Upper lobe of left lung (tissue), 6 donors: ENCODE measurements around the gene SCNN1B. TPM values are rescaled to one million over a fixed set of nuclear protein-coding genes. Genes with fewer than 3 reads are reported as not detected.

ENCODE experiments used
- ATAC-seq, 2 donors: fragments of 200-7000 bp; cut with Tn5 transposase; one replicate each; pipeline ENCODE4 v1.9.1; 2022; ENCODE audit warnings: mild to moderate bottlenecking in 2 of 2, moderate library complexity in 2 of 2; ENCODE audit not compliant: low FRiP score in 2 of 2
- DNase-seq, 2 donors: peaks; one replicate each; pipeline ENCODE4 v3.0.0-alpha.2; 2019 to 2020
- H3K27ac ChIP-seq, 4 donors: fragments of 200-600 bp; sonication (generic); one replicate each; pipeline ENCODE4 v1.5.1; 2016 to 2019
- H3K27me3 ChIP-seq, 4 donors: fragments of 200-600 bp; sonication (generic); one replicate each; pipeline ENCODE4 v1.5.1; 2017 to 2019
- H3K36me3 ChIP-seq, 4 donors: fragments of 200-600 bp; sonication (generic); one replicate each; pipeline ENCODE4 v1.5.1; 2016 to 2019
- H3K4me1 ChIP-seq, 4 donors: fragments of 200-600 bp; sonication (generic); one replicate each; pipeline ENCODE4 v1.5.1; 2018 to 2019
- H3K4me3 ChIP-seq, 4 donors: fragments of 200-600 bp; sonication (generic); one replicate each; pipeline ENCODE4 v1.5.1; 2017 to 2019; ENCODE audit warnings: mild to moderate bottlenecking in 2 of 4, moderate library complexity in 1 of 4
- H3K9me3 ChIP-seq, 4 donors: fragments of 200-600 bp; sonication (generic); one replicate each; pipeline ENCODE4 v1.5.1; 2018 to 2019
- EP300 ChIP-seq, 4 donors: sonication (generic); formaldehyde crosslinking; IDR thresholded peaks; one replicate each; pipeline ENCODE4 v1.5.1; 2017; ENCODE audit warnings: antibody characterized with exemption in 4 of 4, control low read depth in 2 of 4
- POLR2A ChIP-seq, 4 donors: fragments of 450-650 bp; IDR thresholded peaks; one replicate each; pipeline ENCODE4 v1.5.1; 2016 to 2017; ENCODE audit warnings: antibody characterized with exemption in 4 of 4, mild to moderate bottlenecking in 2 of 4
- POLR2AphosphoS5 ChIP-seq, 2 donors: sonication (generic); formaldehyde crosslinking; IDR thresholded peaks; one replicate each; pipeline ENCODE4 v1.5.1; 2017; ENCODE audit warnings: antibody characterized with exemption in 2 of 2
- WGBS, 2 donors: methylation state at CpG; one replicate each; pipeline ENCODE4 v1.1.5; 2017 to 2018; 5-methylcytosine and 5-hydroxymethylcytosine counted together
- total RNA-seq, 6 donors: library from RNA; depleted of rRNA in 4 of 6; stranded (reverse); fragments of >200 nt in 4 of 6; gene quantifications; one replicate each; pipeline versions ENCODE4 v1.1.0 to v1.2.1, GENCODE V29; 2016 to 2021
- TF ChIP-seq, protein P1 (sequence below), 6 experiments: fragments of 450-650 bp in 4 of 6; fragments of 200-600 bp in 2 of 6; sonication (generic) in 2 of 6; IDR thresholded peaks; one replicate each; pipeline ENCODE4 v1.5.1; 2016 to 2019; ENCODE audit warnings: antibody characterized with exemption in 6 of 6
- donor health status: DM: no; HTN: no; CAD: no; lungs with moderate emphysema.
- donor health status: DM: no; HTN: yes; CAD: no; lungs with severe emphysema.

The SCNN1B gene
- total RNA-seq, 6 donors from 2014 or later: 40.3 to 82.0 (median 56.7) TPM

DNA sequence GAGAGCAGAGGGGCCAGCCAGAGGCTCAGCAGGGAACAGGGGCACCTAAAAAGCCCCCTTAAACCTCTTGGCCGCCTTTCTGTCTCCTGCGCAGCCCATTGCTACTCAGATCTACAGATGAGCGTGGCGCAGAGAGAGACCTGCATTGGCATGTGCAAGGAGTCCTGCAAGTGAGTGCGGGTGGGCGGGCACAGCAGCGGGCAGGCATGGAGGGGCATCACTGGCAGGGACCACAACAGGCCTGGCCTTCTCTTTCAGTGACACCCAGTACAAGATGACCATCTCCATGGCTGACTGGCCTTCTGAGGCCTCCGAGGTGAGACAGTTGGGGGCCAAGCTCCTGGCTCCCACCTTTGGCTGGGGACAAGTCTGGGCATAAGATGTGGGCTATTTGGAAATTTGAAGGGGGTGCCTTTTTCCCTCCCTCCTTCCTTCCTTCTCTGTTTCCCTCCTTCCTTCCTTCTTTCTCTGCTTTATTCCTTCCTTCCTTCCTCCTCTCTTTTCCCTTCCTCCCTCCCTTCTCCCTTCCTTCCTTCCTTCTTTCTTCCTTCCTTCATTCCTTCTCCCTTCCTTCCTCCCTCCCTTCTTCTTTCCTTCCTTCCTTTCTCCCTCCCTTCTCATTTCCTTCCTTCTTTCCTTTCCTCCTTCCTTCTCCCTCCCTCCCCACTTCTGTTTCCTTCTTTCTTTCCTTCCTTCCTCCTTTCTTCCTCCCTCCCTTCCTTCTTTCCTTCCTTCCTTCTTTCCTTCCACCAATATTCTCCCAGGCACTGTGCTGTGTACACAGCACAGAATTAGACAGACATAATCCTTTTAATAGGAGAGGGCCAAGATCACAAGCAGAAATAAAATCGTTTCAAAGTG is 75.2 kb downstream of the SCNN1B start:
- ATAC-seq (no peak), DNase-seq (peak in 1 of 2 donors; percentile 57)
- 74 to 84% methylated on average over 2 to 9 of the region's 9 CpGs for WGBS, 2 donors
- H3K27ac ChIP-seq: no peak overlapping the region
- no peaks in the 10 kb centered on the region for H3K36me3 ChIP-seq
- no peak overlapping the region for H3K4me3 ChIP-seq
- no peaks in the 10 kb centered on the region for H3K27me3 ChIP-seq
- TF ChIP-seq POLR2A (IDR thresholded peaks at IDR 0.05) (no peak), POLR2AphosphoS5 (IDR thresholded peaks at IDR 0.05) (no peak), EP300 (IDR thresholded peaks at IDR 0.05) (no peak)
- TF ChIP-seq, protein P1, sequence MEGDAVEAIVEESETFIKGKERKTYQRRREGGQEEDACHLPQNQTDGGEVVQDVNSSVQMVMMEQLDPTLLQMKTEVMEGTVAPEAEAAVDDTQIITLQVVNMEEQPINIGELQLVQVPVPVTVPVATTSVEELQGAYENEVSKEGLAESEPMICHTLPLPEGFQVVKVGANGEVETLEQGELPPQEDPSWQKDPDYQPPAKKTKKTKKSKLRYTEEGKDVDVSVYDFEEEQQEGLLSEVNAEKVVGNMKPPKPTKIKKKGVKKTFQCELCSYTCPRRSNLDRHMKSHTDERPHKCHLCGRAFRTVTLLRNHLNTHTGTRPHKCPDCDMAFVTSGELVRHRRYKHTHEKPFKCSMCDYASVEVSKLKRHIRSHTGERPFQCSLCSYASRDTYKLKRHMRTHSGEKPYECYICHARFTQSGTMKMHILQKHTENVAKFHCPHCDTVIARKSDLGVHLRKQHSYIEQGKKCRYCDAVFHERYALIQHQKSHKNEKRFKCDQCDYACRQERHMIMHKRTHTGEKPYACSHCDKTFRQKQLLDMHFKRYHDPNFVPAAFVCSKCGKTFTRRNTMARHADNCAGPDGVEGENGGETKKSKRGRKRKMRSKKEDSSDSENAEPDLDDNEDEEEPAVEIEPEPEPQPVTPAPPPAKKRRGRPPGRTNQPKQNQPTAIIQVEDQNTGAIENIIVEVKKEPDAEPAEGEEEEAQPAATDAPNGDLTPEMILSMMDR (IDR thresholded peaks at IDR 0.05): no peak
- peaks cover 0 to 8% (median 1%) of the 10 kb centered on the region in 4 donors for H3K4me1 ChIP-seq
- H3K9me3 ChIP-seq: no peaks in the 10 kb centered on the region

DNA sequence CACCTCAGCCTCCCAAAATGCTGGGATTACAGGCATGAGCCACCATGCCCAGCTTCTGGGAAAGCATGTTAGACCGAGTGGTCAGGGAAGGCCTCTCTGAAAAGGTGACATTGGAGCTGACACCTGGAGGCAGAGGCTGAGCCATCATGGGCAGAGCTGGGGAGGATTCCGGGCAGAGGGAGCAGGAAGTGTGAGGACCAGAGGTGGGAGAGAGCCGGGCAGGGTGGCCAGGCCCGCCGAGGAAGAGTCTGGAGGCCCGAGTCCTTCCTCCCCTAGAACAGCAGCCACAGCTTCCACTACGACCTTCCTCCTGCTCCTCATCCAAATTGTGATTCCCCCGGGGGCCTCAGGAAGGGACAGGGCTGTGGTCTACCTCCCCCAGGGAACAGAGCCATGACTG is 76.2 kb downstream of the SCNN1B start:
- no peaks in the 10 kb centered on the region for H3K9me3 ChIP-seq
- no peaks in the 10 kb centered on the region for H3K27me3 ChIP-seq
- ATAC-seq (no peak), DNase-seq (peak in 1 of 2 donors; percentile 46)
- H3K36me3 ChIP-seq: no peaks in the 10 kb centered on the region
- no peak overlapping the region for H3K4me3 ChIP-seq
- no peak for TF ChIP-seq POLR2A (IDR thresholded peaks at IDR 0.05)
- TF ChIP-seq EP300 (IDR thresholded peaks at IDR 0.05): no peak
- TF ChIP-seq POLR2AphosphoS5 (IDR thresholded peaks at IDR 0.05): no peak
- TF ChIP-seq, protein P1 (IDR thresholded peaks at IDR 0.05): no peak
- H3K4me1 ChIP-seq: peaks cover 0 to 11% (median 1%) of the 10 kb centered on the region in 4 donors
- 85% methylated on average over 8 of the region's 8 CpGs for WGBS, 2 donors
- no peak overlapping the region for H3K27ac ChIP-seq

DNA sequence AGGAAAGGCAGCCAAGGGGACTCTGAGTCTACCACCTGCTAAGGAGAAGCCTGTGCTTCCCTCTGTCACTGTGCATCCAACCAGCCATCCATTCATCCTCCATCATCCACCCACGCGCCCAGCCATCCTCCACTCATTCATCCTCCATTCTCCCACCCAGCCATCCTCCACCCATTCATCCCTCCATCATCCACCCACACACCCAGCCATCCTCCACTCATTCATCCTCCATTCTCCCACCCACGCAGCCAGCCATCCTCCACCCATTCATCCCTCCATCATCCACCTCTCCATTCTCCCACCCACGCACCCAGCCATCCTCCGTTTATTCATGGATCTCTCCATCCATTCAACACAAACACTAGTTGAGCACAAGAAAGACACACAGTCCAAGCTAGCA is 76.8 kb downstream of the SCNN1B start:
- Histone ChIP-seq H3K4me3 (no peak overlapping the region), H3K9me3 (no peaks in the 10 kb centered on the region), H3K27me3 (no peaks in the 10 kb centered on the region), H3K27ac (no peak overlapping the region), H3K4me1 (peaks cover 0 to 11% (median 1%) of the 10 kb centered on the region in 4 donors), H3K36me3 (no peaks in the 10 kb centered on the region)
- ATAC-seq (no peak), DNase-seq (no peak)
- TF ChIP-seq, protein P1 (IDR thresholded peaks at IDR 0.05): no peak
- no peak for TF ChIP-seq POLR2A (IDR thresholded peaks at IDR 0.05)
- TF ChIP-seq EP300 (IDR thresholded peaks at IDR 0.05): no peak
- no peak for TF ChIP-seq POLR2AphosphoS5 (IDR thresholded peaks at IDR 0.05)
- 94% methylated on average over 5 of the region's 5 CpGs for WGBS, 2 donors

DNA sequence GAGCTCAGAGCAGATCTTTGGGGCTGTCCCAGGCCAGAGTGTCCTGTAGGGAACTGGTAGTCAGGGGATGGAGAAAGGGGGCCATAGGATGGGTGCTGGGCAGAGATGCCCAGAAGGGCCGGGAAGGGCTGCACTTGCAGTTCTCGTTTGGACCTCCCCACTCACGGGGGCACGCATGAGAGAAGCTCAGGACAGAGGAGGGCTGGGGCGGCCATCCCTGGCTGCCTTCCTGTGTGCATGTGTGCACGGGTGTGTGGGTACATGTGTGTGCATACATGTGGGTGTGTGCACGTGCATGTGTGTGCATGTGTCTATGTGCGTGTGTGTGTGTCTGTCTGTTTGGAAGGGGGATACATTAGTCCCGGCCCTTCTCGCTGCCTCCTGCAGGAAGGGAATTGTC is 77.6 kb downstream of the SCNN1B start:
- ATAC-seq: no peak
- no peaks in the 10 kb centered on the region for H3K36me3 ChIP-seq
- H3K4me1 ChIP-seq: peaks cover 0 to 11% (median 1%) of the 10 kb centered on the region in 4 donors
- TF ChIP-seq POLR2AphosphoS5 (IDR thresholded peaks at IDR 0.05) (no peak), EP300 (IDR thresholded peaks at IDR 0.05) (no peak), POLR2A (IDR thresholded peaks at IDR 0.05) (no peak)
- TF ChIP-seq, protein P1 (IDR thresholded peaks at IDR 0.05): no peak
- DNase-seq: peak in 1 of 2 donors; percentile 31
- no peak overlapping the region for H3K27ac ChIP-seq
- H3K9me3 ChIP-seq: no peaks in the 10 kb centered on the region
- 87 to 91% methylated on average over 10 of the region's 10 CpGs for WGBS, 2 donors
- H3K27me3 ChIP-seq: no peaks in the 10 kb centered on the region
- no peak overlapping the region for H3K4me3 ChIP-seq
